Hepatocyte (in vitro differentiated cells): ENCODE data around the gene NEK9.

ENCODE experiments used
- EZH2 ChIP-seq: fragments of 200-600 bp; sonication (generic); IDR thresholded peaks from 2 replicates; pipeline ENCODE4 v1.6.1; 2016; ENCODE audit warnings: antibody characterized with exemption, mild to moderate bottlenecking, borderline replicate concordance
- TF ChIP-seq, protein P1 (sequence below): fragments of 200-600 bp; sonication (generic); IDR thresholded peaks from 2 replicates; pipeline ENCODE4 v1.5.1; 2016; ENCODE audit warnings: antibody characterized with exemption, mild to moderate bottlenecking; ENCODE audit not compliant: poor library complexity

DNA sequence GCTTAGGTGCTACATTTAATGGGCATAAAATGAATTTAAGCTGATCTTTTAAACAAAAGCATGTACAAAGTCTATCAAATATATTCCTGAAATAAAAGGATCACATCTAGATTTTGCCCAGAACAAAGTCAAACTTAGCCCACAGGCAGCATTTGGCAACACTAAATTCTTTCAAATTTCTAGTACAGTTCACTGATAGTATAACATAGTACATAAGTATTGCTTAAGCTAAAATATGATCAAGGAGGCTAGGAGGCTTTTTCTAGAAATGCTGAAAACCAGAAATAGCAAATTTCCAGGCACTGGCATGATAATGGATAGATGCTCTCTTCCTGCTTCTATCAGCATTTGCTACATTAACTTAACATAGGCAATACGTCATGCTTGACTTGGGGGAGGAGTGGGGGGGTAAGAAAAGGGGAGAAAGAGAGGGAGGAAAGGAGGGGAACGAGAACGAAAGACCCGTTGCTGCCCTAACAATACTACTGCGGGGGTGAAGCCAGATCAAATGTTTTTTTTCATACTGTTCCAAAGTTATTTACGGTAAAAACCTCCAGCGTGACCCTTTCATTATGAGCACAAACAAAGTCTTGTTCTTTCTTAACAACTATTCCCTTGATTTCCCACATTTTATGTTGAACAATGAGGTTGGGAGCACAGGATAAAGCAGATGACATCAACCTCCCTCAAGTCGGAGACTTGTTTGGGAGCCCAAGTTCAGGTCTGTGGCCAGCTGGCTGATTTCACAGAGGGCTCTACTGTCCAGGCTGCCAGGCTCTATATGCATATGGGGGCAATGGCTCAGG, 38.9 kb upstream of the NEK9 start:
- no peak for TF ChIP-seq EZH2
- TF ChIP-seq, protein P1, sequence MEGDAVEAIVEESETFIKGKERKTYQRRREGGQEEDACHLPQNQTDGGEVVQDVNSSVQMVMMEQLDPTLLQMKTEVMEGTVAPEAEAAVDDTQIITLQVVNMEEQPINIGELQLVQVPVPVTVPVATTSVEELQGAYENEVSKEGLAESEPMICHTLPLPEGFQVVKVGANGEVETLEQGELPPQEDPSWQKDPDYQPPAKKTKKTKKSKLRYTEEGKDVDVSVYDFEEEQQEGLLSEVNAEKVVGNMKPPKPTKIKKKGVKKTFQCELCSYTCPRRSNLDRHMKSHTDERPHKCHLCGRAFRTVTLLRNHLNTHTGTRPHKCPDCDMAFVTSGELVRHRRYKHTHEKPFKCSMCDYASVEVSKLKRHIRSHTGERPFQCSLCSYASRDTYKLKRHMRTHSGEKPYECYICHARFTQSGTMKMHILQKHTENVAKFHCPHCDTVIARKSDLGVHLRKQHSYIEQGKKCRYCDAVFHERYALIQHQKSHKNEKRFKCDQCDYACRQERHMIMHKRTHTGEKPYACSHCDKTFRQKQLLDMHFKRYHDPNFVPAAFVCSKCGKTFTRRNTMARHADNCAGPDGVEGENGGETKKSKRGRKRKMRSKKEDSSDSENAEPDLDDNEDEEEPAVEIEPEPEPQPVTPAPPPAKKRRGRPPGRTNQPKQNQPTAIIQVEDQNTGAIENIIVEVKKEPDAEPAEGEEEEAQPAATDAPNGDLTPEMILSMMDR, result no peak
